Nephron (organoid): Measurements from ENCODE around the gene NXNL1.

Experiments
- H3K27ac Mint-ChIP-seq, 3 experiments: 2 replicates each; pipeline ENCODE4 v1.8.0; 2020; ENCODE audit warnings: mixed read lengths in 3 of 3, mild to moderate bottlenecking in 2 of 3, moderate library complexity in 1 of 3
- H3K27me3 Mint-ChIP-seq: 2 replicates; pipeline ENCODE4 v1.8.0; 2021; ENCODE audit warnings: low read depth, mild to moderate bottlenecking, moderate library complexity, mixed read lengths
- H3K36me3 Mint-ChIP-seq: 2 replicates; pipeline ENCODE4 v1.8.0; 2020; ENCODE audit warnings: low read depth, mixed read lengths
- H3K4me1 Mint-ChIP-seq: 2 replicates; pipeline ENCODE4 v1.8.0; 2020; ENCODE audit warnings: mixed read lengths
- H3K4me3 Mint-ChIP-seq, 3 experiments: 2 replicates each; pipeline ENCODE4 v1.8.0; 2020; ENCODE audit warnings: mild to moderate bottlenecking in 3 of 3, mixed read lengths in 3 of 3, moderate library complexity in 2 of 3
- H3K9me3 Mint-ChIP-seq: 2 replicates; pipeline ENCODE4 v1.8.0; 2020; ENCODE audit warnings: mixed read lengths
- TF ChIP-seq, protein P1 (sequence below), 3 experiments: fragments of 200-600 bp; sonication (generic); IDR thresholded peaks; one replicate each; pipeline ENCODE4 v1.5.0; 2021; ENCODE audit warnings: antibody characterized with exemption in 3 of 3; ENCODE audit not compliant: unreplicated experiment in 3 of 3

The NXNL1 gene

DNA sequence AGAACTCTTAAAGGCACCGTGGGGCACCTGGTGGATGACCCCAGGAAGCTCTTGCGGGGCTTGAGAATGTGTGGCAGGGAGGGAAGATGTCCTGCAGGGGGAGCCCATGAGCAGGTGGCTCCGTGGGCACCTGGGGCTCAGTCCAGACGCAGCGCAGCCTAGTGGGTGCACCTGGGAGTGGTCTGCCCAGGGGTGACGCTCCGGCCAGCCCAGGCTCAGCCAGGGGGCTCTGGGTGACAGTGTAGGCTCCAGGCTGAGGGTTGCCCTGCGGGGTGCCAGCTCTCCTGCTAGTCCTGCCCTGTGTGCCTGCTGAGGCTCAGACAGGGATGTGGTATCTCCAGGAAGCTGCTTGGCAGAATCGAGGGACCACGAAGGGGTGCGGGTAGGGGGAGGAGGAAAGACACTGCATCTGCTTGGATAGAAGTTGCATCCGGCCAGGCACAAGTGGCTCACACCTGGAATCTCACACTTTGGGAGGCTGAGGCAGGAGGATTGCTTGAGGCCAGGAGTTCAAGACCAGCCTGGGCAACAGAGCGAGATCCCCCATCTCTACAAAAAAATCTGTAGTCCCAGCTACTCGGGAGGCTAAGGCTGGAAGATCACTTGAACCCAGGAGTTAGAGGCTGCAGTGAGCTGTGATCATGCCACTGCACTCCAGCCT, 35.7 kb upstream of the NXNL1 start:
- H3K27me3 Mint-ChIP-seq: no peaks in the 10 kb centered on the region
- peaks cover 15% of the 10 kb centered on the region for H3K36me3 Mint-ChIP-seq
- H3K4me1 Mint-ChIP-seq: peaks cover 30% of the 10 kb centered on the region
- H3K4me3 Mint-ChIP-seq: no peak overlapping the region
- TF ChIP-seq, protein P1, sequence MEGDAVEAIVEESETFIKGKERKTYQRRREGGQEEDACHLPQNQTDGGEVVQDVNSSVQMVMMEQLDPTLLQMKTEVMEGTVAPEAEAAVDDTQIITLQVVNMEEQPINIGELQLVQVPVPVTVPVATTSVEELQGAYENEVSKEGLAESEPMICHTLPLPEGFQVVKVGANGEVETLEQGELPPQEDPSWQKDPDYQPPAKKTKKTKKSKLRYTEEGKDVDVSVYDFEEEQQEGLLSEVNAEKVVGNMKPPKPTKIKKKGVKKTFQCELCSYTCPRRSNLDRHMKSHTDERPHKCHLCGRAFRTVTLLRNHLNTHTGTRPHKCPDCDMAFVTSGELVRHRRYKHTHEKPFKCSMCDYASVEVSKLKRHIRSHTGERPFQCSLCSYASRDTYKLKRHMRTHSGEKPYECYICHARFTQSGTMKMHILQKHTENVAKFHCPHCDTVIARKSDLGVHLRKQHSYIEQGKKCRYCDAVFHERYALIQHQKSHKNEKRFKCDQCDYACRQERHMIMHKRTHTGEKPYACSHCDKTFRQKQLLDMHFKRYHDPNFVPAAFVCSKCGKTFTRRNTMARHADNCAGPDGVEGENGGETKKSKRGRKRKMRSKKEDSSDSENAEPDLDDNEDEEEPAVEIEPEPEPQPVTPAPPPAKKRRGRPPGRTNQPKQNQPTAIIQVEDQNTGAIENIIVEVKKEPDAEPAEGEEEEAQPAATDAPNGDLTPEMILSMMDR (IDR thresholded peaks at IDR 0.05; ENCODE audit: unreplicated experiment in 3 of 3): peak; percentile 68 to 70 (median 70)
- H3K27ac Mint-ChIP-seq: peak overlapping the region in 1 of 3 experiments; percentile 49
- no peaks in the 10 kb centered on the region for H3K9me3 Mint-ChIP-seq

DNA sequence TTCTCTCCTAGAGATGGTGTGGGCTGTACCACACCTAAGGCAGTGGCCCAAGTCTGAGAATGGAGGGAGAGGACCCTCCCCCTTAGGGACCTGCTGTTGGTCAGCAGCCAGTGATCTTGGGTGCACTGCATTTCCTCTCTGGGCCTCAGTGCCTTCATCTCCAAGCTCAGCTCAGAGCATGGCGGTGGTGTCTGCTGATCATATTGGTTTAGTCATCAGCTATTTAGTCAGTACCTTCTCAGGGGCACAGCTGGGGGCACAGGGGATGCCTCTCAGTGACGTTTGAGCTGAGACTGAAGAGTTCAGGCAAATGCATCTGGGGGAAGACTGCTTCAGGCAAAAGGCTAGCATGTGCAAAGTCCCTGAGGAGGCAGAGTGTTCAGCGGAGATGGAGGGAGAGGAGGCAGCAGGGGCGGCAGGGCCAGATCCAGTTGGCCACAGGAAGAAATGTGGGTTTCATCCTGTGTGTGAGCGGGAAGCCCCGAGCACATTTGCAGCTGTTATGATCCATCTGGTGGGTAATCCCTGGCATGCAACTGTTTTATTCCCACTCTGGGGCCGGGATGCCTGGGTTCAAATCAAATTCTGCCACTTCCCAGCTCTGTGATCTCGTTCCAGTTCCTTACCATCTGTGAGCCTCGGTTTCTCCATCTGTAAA, 35.0 kb upstream of the NXNL1 start:
- Mint-ChIP-seq H3K27ac (peak overlapping the region in 1 of 3 experiments; percentile 49), H3K4me3 (no peak overlapping the region), H3K27me3 (no peaks in the 10 kb centered on the region), H3K9me3 (no peaks in the 10 kb centered on the region), H3K4me1 (peaks cover 30% of the 10 kb centered on the region), H3K36me3 (peaks cover 12% of the 10 kb centered on the region)
- TF ChIP-seq, protein P1 (IDR thresholded peaks at IDR 0.05; ENCODE audit: unreplicated experiment in 3 of 3): no peak

DNA sequence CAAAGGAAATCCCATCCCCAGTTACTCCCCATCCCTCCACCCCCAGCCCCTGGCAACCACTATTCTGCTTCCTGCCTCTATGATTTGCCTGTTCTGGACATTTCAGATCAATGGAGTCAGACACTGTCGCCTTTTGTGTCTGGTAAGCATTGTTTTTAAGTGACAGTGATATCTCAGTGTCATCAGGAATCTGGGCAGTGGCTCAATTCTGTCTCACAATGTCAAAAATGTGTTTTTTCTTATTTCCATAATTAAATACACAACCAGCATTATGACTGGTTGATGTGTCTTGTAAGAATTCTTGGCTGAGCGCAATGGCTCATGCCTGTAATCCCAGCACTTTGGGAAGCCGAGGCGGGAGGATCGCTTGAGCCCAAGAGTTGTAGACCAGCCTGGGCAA, 30.6 kb upstream of the NXNL1 start:
- TF ChIP-seq, protein P1 (IDR thresholded peaks at IDR 0.05; ENCODE audit: unreplicated experiment in 3 of 3): no peak
- no peaks in the 10 kb centered on the region for H3K27me3 Mint-ChIP-seq
- H3K27ac Mint-ChIP-seq: peak overlapping the region in 1 of 3 experiments; percentile 54
- H3K9me3 Mint-ChIP-seq: no peaks in the 10 kb centered on the region
- peaks cover 20% of the 10 kb centered on the region for H3K4me1 Mint-ChIP-seq
- H3K36me3 Mint-ChIP-seq: peaks cover 9% of the 10 kb centered on the region
- no peak overlapping the region for H3K4me3 Mint-ChIP-seq

DNA sequence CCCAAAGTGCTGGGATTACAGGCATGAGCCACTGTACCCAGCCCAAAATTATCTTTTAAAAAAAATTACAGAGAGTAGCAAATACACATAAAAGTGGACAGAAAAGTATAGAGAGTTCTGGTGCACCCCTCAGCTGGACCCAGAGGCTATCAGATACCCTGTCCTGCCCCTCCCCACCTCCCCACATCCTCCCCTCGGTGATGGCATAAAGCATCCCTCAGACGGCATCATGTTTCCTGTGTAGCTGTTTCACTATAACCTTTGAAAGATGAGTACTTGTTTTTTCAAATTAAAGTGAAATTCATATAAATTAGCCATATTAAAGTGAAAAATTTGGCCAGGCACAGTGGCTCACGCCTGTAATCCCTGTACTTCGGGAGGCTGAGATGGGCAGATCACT, 29.7 kb upstream of the NXNL1 start:
- Mint-ChIP-seq H3K27me3 (no peaks in the 10 kb centered on the region), H3K36me3 (peaks cover 9% of the 10 kb centered on the region), H3K9me3 (no peaks in the 10 kb centered on the region), H3K4me3 (no peak overlapping the region), H3K27ac (no peak overlapping the region), H3K4me1 (peaks cover 13% of the 10 kb centered on the region)
- TF ChIP-seq, protein P1 (IDR thresholded peaks at IDR 0.05; ENCODE audit: unreplicated experiment in 3 of 3): no peak

DNA sequence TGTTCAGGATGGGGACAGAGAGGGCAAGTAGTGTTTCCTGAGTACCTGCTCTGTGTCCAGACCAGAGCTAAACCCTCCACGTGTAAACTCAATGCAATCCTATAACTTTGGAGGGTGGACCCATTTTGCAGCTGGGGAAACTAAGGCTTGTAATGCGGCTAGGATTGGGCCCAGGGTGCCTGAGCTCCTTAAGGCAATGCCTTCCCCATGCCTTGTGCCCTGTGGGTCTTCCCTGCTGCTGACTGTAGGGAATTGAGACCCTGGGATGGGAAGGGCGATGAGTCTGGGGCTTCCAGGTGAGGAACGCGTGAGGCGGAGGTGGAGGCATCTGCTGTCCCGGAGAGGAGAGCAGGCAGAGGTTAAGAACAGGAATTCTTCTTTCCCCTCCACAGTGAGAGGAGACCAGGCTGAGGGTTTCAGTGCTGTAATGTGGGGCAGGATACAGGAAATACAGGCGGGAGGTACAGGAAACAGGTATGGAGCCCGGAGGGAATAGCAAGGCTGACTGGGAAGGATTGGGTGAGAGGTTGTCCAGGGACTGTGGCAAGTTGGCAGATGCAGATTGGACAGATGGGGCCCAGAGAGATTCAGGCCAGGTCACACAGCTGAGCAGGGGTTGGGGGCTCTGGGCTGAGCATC, 28.8 kb upstream of the NXNL1 start:
- Mint-ChIP-seq H3K27me3 (no peaks in the 10 kb centered on the region), H3K36me3 (peaks cover 9% of the 10 kb centered on the region), H3K4me1 (peaks cover 13% of the 10 kb centered on the region), H3K27ac (peak overlapping the region in 2 of 3 experiments; percentile 17 to 30), H3K9me3 (no peaks in the 10 kb centered on the region), H3K4me3 (no peak overlapping the region)
- TF ChIP-seq, protein P1 (IDR thresholded peaks at IDR 0.05; ENCODE audit: unreplicated experiment in 3 of 3): no peak
